ENCODE data around the gene LYPD3. TPM values are rescaled to one million over a fixed set of nuclear protein-coding genes. Genes with fewer than 3 reads are reported as not detected.

LYPD3 gene
- total RNA-seq, 1 experiment from 2014 or later = 0.74 TPM

- DNase-seq (ENCODE audit: low read depth) = no peak
Measured at GRCh38 chr19:43430976-43431375, 34.4 kb downstream of the LYPD3 start.

GRCh38 chr19:43430142-43430710, 35.2 kb downstream of the LYPD3 start:
- DNase-seq (ENCODE audit: low read depth) = no peak

- DNase-seq (ENCODE audit: low read depth) = no peak
Measured at GRCh38 chr19:43429395-43429794, 36.0 kb downstream of the LYPD3 start.

- no peak for DNase-seq (ENCODE audit: low read depth)
Measured at GRCh38 chr19:43425567-43426392, 39.6 kb downstream of the LYPD3 start.

DNA sequence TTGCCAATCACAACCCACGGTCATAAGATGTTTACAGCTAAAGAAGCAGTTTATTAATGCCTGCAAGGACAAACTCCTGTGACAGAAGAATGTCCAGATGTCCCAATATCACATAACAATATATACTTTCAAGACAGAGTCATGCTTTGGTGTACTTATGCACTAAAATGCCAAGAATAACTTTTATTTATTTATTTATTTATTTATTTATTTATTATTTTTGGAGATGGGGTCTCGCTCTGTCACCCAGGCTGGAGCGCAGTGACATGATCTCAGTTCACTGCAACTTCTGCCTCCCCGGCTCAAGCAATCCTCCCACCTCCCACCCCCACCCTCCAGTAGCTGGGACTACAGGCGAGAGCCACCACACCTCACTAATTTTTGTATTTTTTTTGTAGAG, 41.6 kb downstream of the LYPD3 start:
- DNase-seq (ENCODE audit: low read depth) = no peak

DNA sequence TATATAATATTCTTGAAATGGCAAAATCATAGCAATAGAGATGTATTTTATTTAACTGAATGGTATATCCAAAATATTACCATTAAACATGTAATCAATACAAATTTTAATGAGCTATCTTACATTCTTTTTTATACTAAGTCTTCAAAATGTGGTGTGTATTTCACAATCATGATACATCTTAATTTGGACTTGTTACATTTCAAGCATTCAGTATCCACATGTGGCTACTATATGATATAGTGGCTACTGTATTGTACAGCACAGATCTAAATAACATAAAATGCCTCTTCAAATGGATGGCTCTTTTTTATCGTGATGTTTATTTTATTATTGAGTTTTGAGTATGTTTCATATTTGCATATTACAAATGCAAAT, 42.7 kb downstream of the LYPD3 start:
- no peak for DNase-seq (ENCODE audit: low read depth)

DNA sequence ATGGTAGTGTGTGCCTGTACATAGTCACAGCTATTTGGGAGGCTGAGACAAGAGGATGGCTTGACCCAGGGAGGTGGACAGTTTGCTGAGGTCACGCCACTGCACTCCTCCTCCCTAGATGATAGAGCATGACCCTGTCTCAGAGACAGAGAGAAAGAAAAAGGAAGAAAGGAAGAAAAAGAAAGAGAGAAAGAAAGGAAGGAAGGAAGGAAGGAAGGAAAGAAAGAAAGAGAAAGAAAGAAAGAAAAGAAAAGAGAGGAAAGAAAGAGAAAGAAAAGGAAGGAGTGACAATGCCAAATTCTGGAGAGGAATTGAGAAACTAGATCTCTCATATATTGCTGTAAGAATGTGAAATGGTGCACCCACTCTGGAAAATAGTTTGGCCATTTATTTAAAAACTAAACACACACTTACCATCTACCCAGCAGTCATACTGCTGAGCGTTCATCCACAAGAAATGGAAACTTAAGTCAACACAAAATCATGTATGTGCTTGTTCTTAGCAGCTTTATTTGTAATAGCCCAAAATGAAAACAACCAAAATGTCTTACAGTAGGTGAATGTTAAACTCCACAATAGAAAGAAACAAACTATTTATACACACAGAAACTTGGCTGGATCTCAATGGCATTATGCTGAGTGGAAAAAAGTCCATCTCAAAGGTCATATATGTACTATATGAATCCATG, 43.3 kb downstream of the LYPD3 start:
- DNase-seq (ENCODE audit: low read depth) = no peak

GRCh38 chr19:43420954-43421353, 44.5 kb downstream of the LYPD3 start:
- DNase-seq (ENCODE audit: low read depth) = no peak

- no peak for DNase-seq (ENCODE audit: low read depth)
Measured at GRCh38 chr19:43416951-43417623, 48.3 kb downstream of the LYPD3 start.

DNA sequence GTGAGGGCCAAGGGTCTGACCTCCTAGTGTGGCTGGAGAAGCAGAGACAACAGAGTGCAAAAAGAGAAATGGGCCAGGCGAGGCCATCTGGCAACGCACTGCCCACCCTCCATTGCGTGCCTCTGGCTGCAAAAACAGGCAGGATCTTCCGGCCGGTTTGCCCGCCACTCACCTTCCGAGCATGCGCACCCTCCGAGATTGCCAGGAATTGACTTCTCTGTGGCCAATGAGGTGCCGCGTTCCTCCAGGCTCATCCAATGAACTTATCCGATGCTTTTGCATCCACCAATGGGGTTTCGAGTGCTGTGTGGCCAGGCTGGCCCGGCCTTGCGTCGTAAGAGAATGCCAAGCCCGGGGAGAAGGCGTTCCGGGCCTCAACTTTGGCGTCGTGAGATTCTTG, 50.9 kb downstream of the LYPD3 start, which contains the start of gene TEX101:
TEX101 (plus strand) TSS at position 337 of the 400 bp plus-strand sequence. CDS start 1,030 bp downstream, outside the sequence.
- no peak for DNase-seq (ENCODE audit: low read depth)

GRCh38 chr19:43412441-43412840, 53.0 kb downstream of the LYPD3 start:
- DNase-seq (ENCODE audit: low read depth) = no peak

Other genes starting within 250 kb of the LYPD3 start
- gene PSG9, start 196.1 kb downstream of the LYPD3 start, total RNA-seq (2014; rRNA removed; shearing (Covaris generic)) = 0.29 and 0.60 TPM in 2 replicates
- not detected in 2 replicates for gene CD177, start 111.9 kb downstream of the LYPD3 start, total RNA-seq (2014; rRNA removed; shearing (Covaris generic))
- gene TEX101, start 50.7 kb downstream of the LYPD3 start, total RNA-seq (2014; rRNA removed; shearing (Covaris generic)) = not detected in 2 replicates
- 7.8 and 17.6 TPM in 2 replicates for gene PHLDB3, start 39.1 kb upstream of the LYPD3 start, total RNA-seq (2014; rRNA removed; shearing (Covaris generic))
- 17.9 and 29.7 TPM in 2 replicates for gene ETHE1, start 61.6 kb upstream of the LYPD3 start, total RNA-seq (2014; rRNA removed; shearing (Covaris generic))
- gene ZNF575, start 67.6 kb upstream of the LYPD3 start, total RNA-seq (2014; rRNA removed; shearing (Covaris generic)) = not detected in 2 replicates
- 40.1 and 42.7 TPM in 2 replicates for gene XRCC1, start 109.9 kb upstream of the LYPD3 start, total RNA-seq (2014; rRNA removed; shearing (Covaris generic))
- gene PINLYP, start 110.2 kb upstream of the LYPD3 start, total RNA-seq (2014; rRNA removed; shearing (Covaris generic)) = 0.11 and 0.12 TPM in 2 replicates
- gene IRGQ, start 130.5 kb upstream of the LYPD3 start, total RNA-seq (2014; rRNA removed; shearing (Covaris generic)) = 15.8 and 20.4 TPM in 2 replicates
- 13.8 and 16.0 TPM in 2 replicates for gene ZNF576, start 131.0 kb upstream of the LYPD3 start, total RNA-seq (2014; rRNA removed; shearing (Covaris generic))
- not detected in 2 replicates for gene SRRM5, start 146.5 kb upstream of the LYPD3 start, total RNA-seq (2014; rRNA removed; shearing (Covaris generic))
- gene ZNF428, start 154.0 kb upstream of the LYPD3 start, total RNA-seq (2014; rRNA removed; shearing (Covaris generic)) = 40.5 and 41.9 TPM in 2 replicates
- gene CADM4, start 174.2 kb upstream of the LYPD3 start, total RNA-seq (2014; rRNA removed; shearing (Covaris generic)) = 4.8 and 9.9 TPM in 2 replicates
- gene PLAUR, start 204.6 kb upstream of the LYPD3 start, total RNA-seq (2014; rRNA removed; shearing (Covaris generic)) = 159 and 206 TPM in 2 replicates

All from Daoy (cell line).